CD14-positive monocyte (primary cell): ENCODE measurements around the gene ZFPM1. TPM values are rescaled to one million over a fixed set of nuclear protein-coding genes. Genes with fewer than 3 reads are reported as not detected.

Experiments
- DNase-seq, 3 donors: peaks; one replicate each; pipeline ENCODE4 v3.0.0-alpha.2; 2011 to 2022
- H2AFZ ChIP-seq: 2 replicates; pipeline ENCODE4 v1.6.0; 2012; ENCODE audit warnings: mild to moderate bottlenecking, low read depth, low read length, inconsistent platforms; ENCODE audit not compliant: insufficient read depth, poor library complexity, severe bottlenecking
- H3K27ac ChIP-seq, 2 donors: 1 replicate in 1 of 2; 2 replicates in 1 of 2; pipeline ENCODE4 v1.5.1; 2012 to 2013; ENCODE audit warnings: low read length in 2 of 2, control low read depth in 1 of 2, inconsistent platforms in 1 of 2, low read depth in 1 of 2, mild to moderate bottlenecking in 1 of 2
- H3K27me3 ChIP-seq, 2 donors: one replicate each; pipeline versions ENCODE4 v1.6.0 to v1.6.1; 2011 to 2013; ENCODE audit warnings: low read length in 2 of 2; ENCODE audit not compliant: control insufficient read depth in 2 of 2, insufficient read depth in 2 of 2
- H3K36me3 ChIP-seq, 2 donors: replicated peaks in 1 of 2; 1 replicate in 1 of 2; 2 replicates in 1 of 2; pipeline versions ENCODE4 v1.5.1 to v1.6.1; 2012 to 2013; ENCODE audit warnings: low read length in 2 of 2, control low read depth in 1 of 2, inconsistent platforms in 1 of 2, mild to moderate bottlenecking in 1 of 2; ENCODE audit not compliant: insufficient read depth in 2 of 2, control insufficient read depth in 1 of 2
- H3K4me1 ChIP-seq, 2 donors: 1 replicate in 1 of 2; 2 replicates in 1 of 2; pipeline versions ENCODE4 v1.5.1 to v1.6.1; 2012 to 2013; ENCODE audit warnings: low read length in 2 of 2, control low read depth in 1 of 2, inconsistent platforms in 1 of 2, mild to moderate bottlenecking in 1 of 2, moderate library complexity in 1 of 2; ENCODE audit not compliant: insufficient read depth in 2 of 2, control insufficient read depth in 1 of 2
- H3K4me2 ChIP-seq: replicated peaks from 2 replicates; pipeline ENCODE3; 2012; ENCODE audit warnings: low read length, moderate library complexity, mild to moderate bottlenecking; ENCODE audit not compliant: poor library complexity, severe bottlenecking; ENCODE audit errors: extremely low read depth
- H3K4me3 ChIP-seq, 3 experiments: fragments of 200-600 bp in 1 of 3; sonication (generic) in 1 of 3; replicated peaks in 1 of 3; 1 replicate in 2 of 3; 2 replicates in 1 of 3; pipeline ENCODE4 v1.5.1; 2011 to 2013; ENCODE audit warnings: low read length in 3 of 3, mild to moderate bottlenecking in 3 of 3, control low read depth in 2 of 3, low read depth in 2 of 3, inconsistent platforms in 1 of 3, moderate library complexity in 1 of 3
- H3K79me2 ChIP-seq: 2 replicates; pipeline ENCODE4 v1.6.0; 2012; ENCODE audit warnings: mild to moderate bottlenecking, control low read depth, inconsistent platforms, low read length, moderate library complexity; ENCODE audit not compliant: insufficient read depth
- H3K9ac ChIP-seq: 2 replicates; pipeline ENCODE4 v1.6.0; 2017; ENCODE audit warnings: low read length, mild to moderate bottlenecking; ENCODE audit not compliant: insufficient read depth, poor library complexity, severe bottlenecking
- H3K9me3 ChIP-seq, 2 donors: replicated peaks in 1 of 2; 1 replicate in 1 of 2; 2 replicates in 1 of 2; pipeline versions ENCODE4 v1.5.1 to v1.6.1; 2012 to 2013; ENCODE audit warnings: low read length in 2 of 2, control low read depth in 1 of 2; ENCODE audit not compliant: control insufficient read depth in 1 of 2, insufficient read depth in 1 of 2
- H4K20me1 ChIP-seq: 2 replicates; pipeline ENCODE4 v1.6.0; 2012; ENCODE audit warnings: mild to moderate bottlenecking, low read length, control low read depth, moderate library complexity; ENCODE audit not compliant: insufficient read depth
- H3K27ac Mint-ChIP-seq, 7 donors: one replicate each; pipeline ENCODE4 v1.8.0; 2020; ENCODE audit warnings: mild to moderate bottlenecking in 7 of 7, mixed read lengths in 7 of 7, moderate library complexity in 6 of 7, inconsistent platforms in 2 of 7
- H3K27me3 Mint-ChIP-seq, 3 donors: one replicate each; pipeline ENCODE4 v1.8.0; 2021 to 2022; ENCODE audit warnings: low read depth in 3 of 3, mild to moderate bottlenecking in 3 of 3, mixed read lengths in 3 of 3, moderate library complexity in 3 of 3, inconsistent platforms in 1 of 3
- H3K36me3 Mint-ChIP-seq, 2 donors: one replicate each; pipeline ENCODE4 v1.8.0; 2020; ENCODE audit warnings: mixed read lengths in 2 of 2, inconsistent platforms in 1 of 2, mild to moderate bottlenecking in 1 of 2
- H3K4me1 Mint-ChIP-seq: one replicate; pipeline ENCODE4 v1.8.0; 2020; ENCODE audit warnings: mild to moderate bottlenecking, mixed read lengths
- H3K4me3 Mint-ChIP-seq, 2 donors: one replicate each; pipeline ENCODE4 v1.8.0; 2020; ENCODE audit warnings: mild to moderate bottlenecking in 2 of 2, mixed read lengths in 2 of 2, moderate library complexity in 1 of 2
- H3K9me3 Mint-ChIP-seq, 7 donors: one replicate each; pipeline ENCODE4 v1.8.0; 2020 to 2022; ENCODE audit warnings: mixed read lengths in 7 of 7, mild to moderate bottlenecking in 6 of 7, moderate library complexity in 6 of 7, inconsistent platforms in 2 of 7
- WGBS: methylation state at CpG from one replicate; pipeline ENCODE4 v1.1.5; 2013; ENCODE audit warnings: missing lambda C conversion rate; ENCODE audit not compliant: insufficient coverage; 5-methylcytosine and 5-hydroxymethylcytosine counted together
- intact Hi-C, 2 donors: fragments of 100-400 bp; cut with micrococcal nuclease; formaldehyde crosslinking; loops; one replicate each; pipeline versions ENCODE4 v1.15.0 to v1.15.1; 2023
- polyA plus RNA-seq, 3 donors: library from polyadenylated mRNA; depleted of rRNA in 1 of 3; unstranded in 2 of 3; stranded (reverse) in 1 of 3; fragments of 300-500 nt in 2 of 3; fragments of >200 nt in 1 of 3; fragmentation: Illumina TruSeq in 2 of 3; gene quantifications; 1 replicate in 2 of 3; 2 replicates in 1 of 3; pipeline ENCODE4 v1.2.3, GENCODE V29; 2012 to 2021
- TF ChIP-seq, protein P1 (sequence below): fragments of 200-600 bp; IDR thresholded peaks from one replicate; pipeline ENCODE4 v1.8.0; 2022; ENCODE audit warnings: antibody characterized with exemption, mild to moderate bottlenecking

Gene ZFPM1
- polyA plus RNA-seq, 3 donors = 0.04 to 0.19 (median 0.12) TPM

DNA sequence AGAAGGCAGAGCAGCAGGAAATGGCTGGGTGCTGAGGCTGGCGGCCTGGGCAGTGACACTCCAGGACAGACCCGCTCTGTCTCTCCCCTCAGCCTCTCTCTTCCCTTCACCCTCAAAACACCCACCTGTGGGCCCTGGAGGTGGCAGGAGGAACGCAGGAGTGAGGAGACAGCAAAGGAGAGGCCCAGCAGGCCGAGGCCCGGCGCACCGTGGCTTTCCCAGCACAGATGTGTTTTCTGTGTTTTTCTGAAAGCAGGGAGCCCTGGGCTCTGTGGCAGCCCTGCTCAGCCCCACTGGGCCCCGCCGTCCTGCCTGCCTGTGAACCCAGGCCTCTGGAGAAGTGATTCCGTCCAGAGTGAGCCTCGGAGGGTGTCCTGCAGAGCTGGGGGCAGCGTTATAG lies 39.8 kb upstream of the ZFPM1 start:
- H3K4me3 ChIP-seq = no peak overlapping the region
- TF ChIP-seq, protein P1, sequence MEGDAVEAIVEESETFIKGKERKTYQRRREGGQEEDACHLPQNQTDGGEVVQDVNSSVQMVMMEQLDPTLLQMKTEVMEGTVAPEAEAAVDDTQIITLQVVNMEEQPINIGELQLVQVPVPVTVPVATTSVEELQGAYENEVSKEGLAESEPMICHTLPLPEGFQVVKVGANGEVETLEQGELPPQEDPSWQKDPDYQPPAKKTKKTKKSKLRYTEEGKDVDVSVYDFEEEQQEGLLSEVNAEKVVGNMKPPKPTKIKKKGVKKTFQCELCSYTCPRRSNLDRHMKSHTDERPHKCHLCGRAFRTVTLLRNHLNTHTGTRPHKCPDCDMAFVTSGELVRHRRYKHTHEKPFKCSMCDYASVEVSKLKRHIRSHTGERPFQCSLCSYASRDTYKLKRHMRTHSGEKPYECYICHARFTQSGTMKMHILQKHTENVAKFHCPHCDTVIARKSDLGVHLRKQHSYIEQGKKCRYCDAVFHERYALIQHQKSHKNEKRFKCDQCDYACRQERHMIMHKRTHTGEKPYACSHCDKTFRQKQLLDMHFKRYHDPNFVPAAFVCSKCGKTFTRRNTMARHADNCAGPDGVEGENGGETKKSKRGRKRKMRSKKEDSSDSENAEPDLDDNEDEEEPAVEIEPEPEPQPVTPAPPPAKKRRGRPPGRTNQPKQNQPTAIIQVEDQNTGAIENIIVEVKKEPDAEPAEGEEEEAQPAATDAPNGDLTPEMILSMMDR = no peak
- no peaks in the 10 kb centered on the region for H3K79me2 ChIP-seq
- no peaks in the 10 kb centered on the region for H3K9me3 ChIP-seq
- H3K9ac ChIP-seq = no peak overlapping the region
- H3K4me1 ChIP-seq = peaks cover 7 to 8% of the 10 kb centered on the region in 2 donors
- H3K36me3 ChIP-seq = no peaks in the 10 kb centered on the region
- 95% methylated on average over 10 of the region's 12 CpGs for WGBS
- no peaks in the 10 kb centered on the region for H3K27me3 ChIP-seq
- intact Hi-C loops = no loop called here
- no peak overlapping the region for H3K4me2 ChIP-seq
- H2AFZ ChIP-seq = no peak overlapping the region
- Mint-ChIP-seq H3K36me3 (peaks cover 0 to 3% of the 10 kb centered on the region in 2 donors), H3K27me3 (peaks cover 0 to 3% (median 0%) of the 10 kb centered on the region in 3 donors), H3K27ac (peak overlapping the region in 2 of 7 donors; percentile 30 to 67), H3K4me1 (peaks cover 14% of the 10 kb centered on the region), H3K4me3 (no peak overlapping the region), H3K9me3 (peaks cover 0 to 3% (median 0%) of the 10 kb centered on the region in 7 donors)
- DNase-seq = no peak
- no peaks in the 10 kb centered on the region for H4K20me1 ChIP-seq
- H3K27ac ChIP-seq = no peak overlapping the region

DNA sequence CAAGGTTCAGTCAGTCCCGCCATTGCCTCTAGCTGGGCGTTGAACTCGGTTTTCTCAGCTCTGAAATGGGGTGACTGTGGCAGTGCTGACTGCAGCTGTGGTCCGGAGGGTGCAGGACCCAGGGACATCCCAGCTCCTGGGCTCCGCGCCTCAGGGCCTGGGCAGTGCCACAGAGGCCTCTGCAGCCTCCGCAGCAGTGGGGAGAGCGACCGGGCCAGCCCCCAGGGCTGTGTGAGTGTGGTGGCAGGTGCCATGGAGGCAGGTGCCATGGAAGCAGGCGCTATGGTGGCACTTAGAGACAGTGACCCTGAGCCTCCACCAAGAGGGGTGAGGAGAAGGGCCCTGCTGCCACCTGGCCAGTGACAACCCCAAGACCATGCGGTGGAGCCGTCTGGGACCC lies 39.4 kb upstream of the ZFPM1 start:
- Histone ChIP-seq H3K4me1 (peaks cover 3 to 4% of the 10 kb centered on the region in 2 donors), H3K27me3 (no peaks in the 10 kb centered on the region), H3K4me3 (no peak overlapping the region), H3K36me3 (no peaks in the 10 kb centered on the region), H4K20me1 (no peaks in the 10 kb centered on the region), H3K9me3 (no peaks in the 10 kb centered on the region), H3K9ac (no peak overlapping the region), H3K27ac (no peak overlapping the region), H3K79me2 (no peaks in the 10 kb centered on the region), H3K4me2 (no peak overlapping the region), H2AFZ (no peak overlapping the region)
- TF ChIP-seq, protein P1 = no peak
- intact Hi-C loops = no loop called here
- Mint-ChIP-seq H3K4me1 (peaks cover 10% of the 10 kb centered on the region), H3K4me3 (no peak overlapping the region), H3K27ac (no peak overlapping the region), H3K36me3 (peaks cover 0 to 3% of the 10 kb centered on the region in 2 donors), H3K9me3 (peaks cover 0 to 3% (median 0%) of the 10 kb centered on the region in 7 donors), H3K27me3 (peaks cover 0 to 3% (median 0%) of the 10 kb centered on the region in 3 donors)
- DNase-seq = no peak
- WGBS = 96% methylated on average over 12 of the region's 12 CpGs
